Measurements from ENCODE around the gene ZKSCAN3.
"Not testable (repeated sequence)": the region's sequence is repeated elsewhere in the genome, so short reads cannot be mapped to it uniquely, and the experiment has no call there.

The ZKSCAN3 gene

GRCh38 chr6:28343898-28344677, 5.7 kb upstream of the ZKSCAN3 start:
- no peak for DNase-seq

- no peak for DNase-seq
These were observed 4.5 kb upstream of the ZKSCAN3 start for GRCh38 chr6:28345201-28345600.

GRCh38 chr6:28347119-28347518, 2.6 kb upstream of the ZKSCAN3 start:
- DNase-seq = no peak

- DNase-seq = no peak
These were observed 329 bp upstream of the ZKSCAN3 start for GRCh38 chr6:28349344-28349891.

- peak; percentile 58 for DNase-seq
These were observed 1.3 kb downstream of the ZKSCAN3 start for GRCh38 chr6:28351087-28351486.

GRCh38 chr6:28351493-28351925, 1.8 kb downstream of the ZKSCAN3 start:
- DNase-seq = no peak

- peak; percentile 66 for DNase-seq
These were observed 3.6 kb downstream of the ZKSCAN3 start for GRCh38 chr6:28353356-28353755.

- DNase-seq = peak; percentile 97
These were observed 4.4 kb downstream of the ZKSCAN3 start for GRCh38 chr6:28353981-28354676.

GRCh38 chr6:28354688-28355554, 5.2 kb downstream of the ZKSCAN3 start:
- DNase-seq = peak; percentile 33

- DNase-seq = peak; percentile 96
These were observed 6.3 kb downstream of the ZKSCAN3 start for GRCh38 chr6:28355743-28356665.

- no peak for DNase-seq
These were observed 6.9 kb downstream of the ZKSCAN3 start for GRCh38 chr6:28356666-28357020.

- DNase-seq = peak; percentile 41
These were observed 7.3 kb downstream of the ZKSCAN3 start for GRCh38 chr6:28357036-28357435.

- DNase-seq = not testable (repeated sequence)
These were observed 9.8 kb downstream of the ZKSCAN3 start for GRCh38 chr6:28359562-28359961.

GRCh38 chr6:28360961-28361360, 11.2 kb downstream of the ZKSCAN3 start:
- no peak for DNase-seq

- not testable (repeated sequence) for DNase-seq
These were observed 15.8 kb downstream of the ZKSCAN3 start for GRCh38 chr6:28365590-28365989.

GRCh38 chr6:28368522-28368921, 18.8 kb downstream of the ZKSCAN3 start:
- no peak for DNase-seq

GRCh38 chr6:28369463-28369862, 19.7 kb downstream of the ZKSCAN3 start:
- no peak for DNase-seq

- no peak for DNase-seq
These were observed 20.7 kb downstream of the ZKSCAN3 start for GRCh38 chr6:28370440-28370839.

- no peak for DNase-seq
These were observed 21.5 kb downstream of the ZKSCAN3 start for GRCh38 chr6:28371280-28371679.

- DNase-seq = no peak
These were observed 22.1 kb downstream of the ZKSCAN3 start for GRCh38 chr6:28371706-28372451.

- no peak for DNase-seq
These were observed 24.2 kb downstream of the ZKSCAN3 start for GRCh38 chr6:28373925-28374324.

Measured in DMS53 (cell line).